ENCODE data around the gene XKR3.
A peak's percentile ranks its signal among the peaks of the same experiment; 100 is the strongest.
"Not testable (repeated sequence)": the region's sequence is repeated elsewhere in the genome, so short reads cannot be mapped to it uniquely, and the experiment has no call there.

Gene XKR3

DNA sequence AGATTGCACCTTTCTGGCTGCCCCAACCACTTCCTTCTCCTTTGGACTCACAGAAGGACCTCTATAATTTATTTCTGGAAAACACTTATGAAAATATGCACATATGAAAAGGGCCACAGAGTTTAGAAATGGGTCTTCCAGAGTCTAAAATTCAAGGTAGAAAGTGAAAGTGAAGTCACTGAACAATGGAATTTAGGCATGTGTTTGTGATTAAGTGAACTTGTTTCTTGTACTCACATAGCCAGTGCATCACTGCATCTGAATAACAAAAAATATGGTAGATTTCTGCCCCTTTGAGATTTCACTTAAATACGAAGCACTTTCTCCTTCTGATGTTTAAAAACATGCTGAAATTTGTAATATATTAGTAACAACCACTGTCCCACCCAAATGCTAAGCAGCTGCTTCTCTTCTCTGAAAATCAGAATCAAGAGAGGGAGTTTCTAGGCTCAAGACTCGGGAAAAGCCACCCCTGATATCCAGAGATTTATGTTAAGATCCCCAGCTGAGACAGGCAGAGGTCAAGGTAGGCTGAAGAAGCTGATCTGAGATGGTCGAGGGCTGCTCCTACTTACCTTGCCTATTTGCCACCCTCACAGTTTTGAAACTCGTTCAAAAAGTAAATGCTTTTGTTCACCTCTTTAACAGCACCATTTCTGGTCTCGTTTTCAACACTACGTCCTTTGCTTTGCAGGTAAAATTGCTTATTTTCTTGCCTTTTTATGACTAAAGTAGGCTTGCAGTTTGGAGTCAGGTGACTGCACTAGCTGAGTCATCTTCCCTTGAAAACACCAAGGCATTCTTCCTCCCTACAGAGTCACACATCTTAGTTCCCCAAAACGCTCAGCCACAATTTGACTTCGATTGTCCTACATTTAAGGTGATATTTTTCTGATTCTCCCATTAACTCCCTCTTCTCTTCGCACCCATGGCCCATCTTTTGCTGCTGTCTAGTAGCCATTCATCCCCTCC lies at the start of gene XKR3:
Gene XKR3, minus strand, starts transcription at position 696 of the 972 bp plus-strand sequence. CDS start 17,338 bp downstream, outside the sequence.
- Mint-ChIP-seq H3K27ac (no peak within 1 kb of the TSS), H3K4me1 (peaks cover 19% of the 10 kb centered on the region)
- no peak for DNase-seq (ENCODE audit: low spot score in 2 of 2)

DNA sequence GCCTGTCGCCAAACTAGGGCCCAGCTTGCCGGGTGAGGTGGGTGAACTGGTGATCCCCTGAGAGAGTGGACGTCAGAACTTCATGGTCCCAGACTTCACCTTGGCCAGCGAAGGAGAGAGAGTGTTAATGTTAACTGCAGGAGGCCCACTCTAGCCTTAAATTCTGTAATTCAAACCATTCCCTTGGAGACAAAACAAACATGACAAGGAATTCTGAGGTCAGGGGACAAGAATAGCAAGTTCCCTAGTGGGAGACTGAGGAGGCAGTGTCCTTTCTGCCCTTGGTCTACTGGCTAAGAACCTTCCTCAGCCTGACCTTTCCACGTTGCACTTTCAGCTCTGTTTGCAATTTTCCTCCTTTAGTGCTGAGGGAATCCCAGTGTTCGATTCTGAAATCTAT lies 44.4 kb upstream of the XKR3 start:
- not testable (repeated sequence) for H3K27ac Mint-ChIP-seq, H3K4me3 Mint-ChIP-seq

More for the DNA sequence above, at the start of gene XKR3:
- Mint-ChIP-seq H3K9me3 (no peaks in the 10 kb centered on the region), H3K4me3 (peak within 1 kb of the TSS; percentile 3), H3K36me3 (no peaks in the 10 kb centered on the region)
- peak; percentile 49 for ATAC-seq

DNA sequence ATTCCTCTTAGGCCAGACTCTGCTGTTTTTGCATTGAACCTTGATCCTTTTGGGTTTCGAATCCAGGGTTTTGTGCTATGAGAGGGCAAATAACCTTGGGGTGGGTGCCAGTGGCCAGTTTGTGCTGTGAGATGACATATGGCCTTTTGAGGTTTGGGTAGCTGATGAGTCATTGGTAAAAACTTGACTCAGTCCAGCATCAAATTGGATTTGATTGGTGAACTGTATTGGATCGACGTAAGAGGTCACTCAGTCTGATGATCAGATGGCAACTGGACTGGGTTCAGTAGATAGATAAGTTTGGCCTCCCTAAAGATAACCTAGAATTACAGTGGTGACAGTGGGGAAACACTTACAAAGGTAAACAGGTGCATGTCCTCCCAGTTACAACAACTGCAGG lies 41.0 kb upstream of the XKR3 start:
- H3K9me3 Mint-ChIP-seq = no peaks in the 10 kb centered on the region
- DNase-seq (ENCODE audit: low spot score in 2 of 2) (no peak), ATAC-seq (no peak)
- no peak overlapping the region for H3K4me3 Mint-ChIP-seq
- H3K4me1 Mint-ChIP-seq = no peaks in the 10 kb centered on the region
- H3K27ac Mint-ChIP-seq = no peak overlapping the region
- no peaks in the 10 kb centered on the region for H3K36me3 Mint-ChIP-seq

More for the DNA sequence above, 44.4 kb upstream of the XKR3 start:
- DNase-seq (ENCODE audit: low spot score in 2 of 2); H3K9me3 Mint-ChIP-seq; H3K4me1 Mint-ChIP-seq; H3K36me3 Mint-ChIP-seq; ATAC-seq: not testable (repeated sequence)

DNA sequence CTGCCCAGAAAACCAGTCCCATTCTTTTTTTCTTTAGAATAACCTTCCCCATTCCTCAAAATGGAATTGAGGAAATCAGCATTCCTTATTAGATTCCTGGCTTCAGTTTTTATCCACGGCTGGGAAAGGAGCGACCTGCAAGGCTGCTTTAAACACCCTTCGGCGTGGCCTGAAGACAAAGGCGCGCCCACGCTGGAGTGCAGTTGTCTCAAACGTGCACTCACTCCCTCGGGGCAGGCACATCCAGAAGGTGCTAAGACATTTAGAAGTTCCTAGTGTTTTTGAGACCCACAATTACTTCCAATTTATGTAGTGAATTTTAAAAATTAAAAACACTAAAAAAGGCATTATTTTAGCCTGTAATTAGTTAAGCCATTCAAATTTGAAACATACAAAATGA lies 31.6 kb upstream of the XKR3 start:
- not testable (repeated sequence) for H3K4me1 Mint-ChIP-seq; H3K27ac Mint-ChIP-seq; DNase-seq (ENCODE audit: low spot score in 2 of 2); H3K36me3 Mint-ChIP-seq; ATAC-seq; H3K4me3 Mint-ChIP-seq; H3K9me3 Mint-ChIP-seq

DNA sequence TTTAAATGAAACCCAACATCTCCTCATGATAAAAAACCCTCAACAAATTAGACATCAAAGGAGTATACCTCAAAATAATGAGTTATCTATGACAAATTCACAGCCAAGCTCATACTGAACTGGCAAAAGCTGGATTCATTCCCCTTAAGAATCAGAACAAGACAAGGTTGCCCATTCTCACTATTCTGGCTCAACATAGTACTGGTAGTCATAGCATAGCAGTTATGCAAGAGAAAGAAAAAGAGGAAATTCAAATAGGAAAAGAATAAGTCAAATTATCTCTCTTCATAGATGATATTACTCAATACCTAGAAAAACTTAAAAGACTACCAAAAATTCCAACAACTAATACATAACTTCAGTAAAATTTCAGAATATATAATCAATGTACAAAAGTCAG lies 29.4 kb upstream of the XKR3 start:
- H3K36me3 Mint-ChIP-seq = no peaks in the 10 kb centered on the region
- no peak overlapping the region for H3K27ac Mint-ChIP-seq

DNA sequence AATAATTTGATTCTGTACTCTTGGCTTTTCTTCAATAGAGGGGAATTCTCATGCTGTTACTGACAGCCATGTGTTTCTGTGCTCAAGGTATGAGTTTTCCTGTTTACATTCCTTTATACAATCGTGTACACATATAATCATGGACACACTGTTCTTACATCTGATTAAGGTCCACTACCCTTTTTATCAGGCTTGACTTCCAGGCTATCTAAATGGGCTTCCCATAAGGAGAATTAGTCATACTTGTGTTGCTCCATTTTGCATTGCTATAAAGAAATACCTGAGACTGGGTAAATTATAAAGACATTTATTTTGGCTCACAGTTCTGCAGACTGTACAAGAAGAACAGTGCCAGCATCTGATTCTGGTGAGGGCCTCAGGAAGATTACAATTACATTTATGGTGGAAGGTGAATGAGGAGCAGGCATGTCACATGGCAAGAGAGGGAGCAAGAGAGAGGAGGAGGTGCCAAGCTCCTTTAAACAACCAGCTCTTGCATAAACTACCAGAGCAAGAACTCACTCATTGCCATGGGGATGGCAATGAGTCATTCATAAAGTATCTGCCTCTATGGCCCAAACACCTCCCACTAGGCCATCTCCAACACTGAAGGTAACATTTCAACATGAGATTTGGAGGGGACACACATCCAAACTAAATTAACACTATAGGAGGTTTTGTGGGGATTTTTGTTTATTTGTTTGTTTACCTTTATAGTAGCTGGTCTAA lies 26.2 kb upstream of the XKR3 start:
- DNase-seq (ENCODE audit: low spot score in 2 of 2); H3K36me3 Mint-ChIP-seq; H3K4me3 Mint-ChIP-seq; ATAC-seq; H3K4me1 Mint-ChIP-seq; H3K27ac Mint-ChIP-seq; H3K9me3 Mint-ChIP-seq: not testable (repeated sequence)

More for the DNA sequence above, 29.4 kb upstream of the XKR3 start:
- no peaks in the 10 kb centered on the region for H3K4me1 Mint-ChIP-seq
- H3K4me3 Mint-ChIP-seq = no peak overlapping the region
- ATAC-seq = no peak
- H3K9me3 Mint-ChIP-seq = no peaks in the 10 kb centered on the region
- no peak for DNase-seq (ENCODE audit: low spot score in 2 of 2)

DNA sequence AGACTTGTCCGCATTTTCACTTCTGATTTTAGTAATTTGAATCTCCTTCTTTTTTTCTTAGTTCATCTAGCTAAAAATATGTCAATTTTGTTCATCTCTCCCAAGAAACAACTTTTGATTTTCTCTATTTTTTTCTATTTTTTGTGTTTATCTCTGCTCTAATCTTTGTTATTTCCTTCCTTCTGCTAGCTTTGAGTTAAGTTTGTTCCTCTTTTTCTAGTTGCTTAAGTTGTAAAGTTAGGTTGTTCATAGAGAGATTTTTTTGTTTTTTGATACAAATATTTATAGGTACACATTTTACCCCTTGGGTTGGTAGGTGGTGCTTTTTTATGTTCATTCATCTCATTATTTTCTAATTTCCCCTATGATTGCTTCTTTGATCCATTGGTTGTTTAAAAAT lies 22.1 kb upstream of the XKR3 start:
- no peak overlapping the region for H3K4me3 Mint-ChIP-seq
- H3K4me1 Mint-ChIP-seq = no peaks in the 10 kb centered on the region
- ATAC-seq (no peak), DNase-seq (ENCODE audit: low spot score in 2 of 2) (no peak)
- H3K36me3 Mint-ChIP-seq = no peaks in the 10 kb centered on the region
- no peak overlapping the region for H3K27ac Mint-ChIP-seq
- no peaks in the 10 kb centered on the region for H3K9me3 Mint-ChIP-seq

DNA sequence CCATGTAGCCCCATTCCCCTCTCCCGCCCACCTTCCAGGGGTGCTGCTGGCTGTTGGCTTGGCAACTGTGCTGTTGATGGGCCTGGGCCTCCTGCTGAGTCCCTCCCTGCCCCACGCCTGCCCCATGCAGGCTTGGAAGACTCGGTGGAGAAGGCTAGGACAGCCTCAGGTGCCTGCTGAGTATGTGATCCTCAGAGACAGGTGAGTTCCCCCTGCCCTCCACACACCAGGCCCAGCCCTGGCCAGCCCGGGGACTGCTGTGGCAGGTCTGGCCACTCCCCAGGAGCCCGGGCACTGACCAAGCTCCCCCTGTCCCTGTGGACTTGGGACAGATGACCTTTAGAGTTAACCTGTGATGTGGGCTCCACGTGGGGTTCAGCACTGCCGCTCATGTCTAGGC lies 20.7 kb upstream of the XKR3 start:
- no peak overlapping the region for H3K27ac Mint-ChIP-seq
- ATAC-seq = no peak
- no peaks in the 10 kb centered on the region for H3K4me1 Mint-ChIP-seq
- H3K36me3 Mint-ChIP-seq = no peaks in the 10 kb centered on the region
- H3K9me3 Mint-ChIP-seq = no peaks in the 10 kb centered on the region
- no peak overlapping the region for H3K4me3 Mint-ChIP-seq
- no peak for DNase-seq (ENCODE audit: low spot score in 2 of 2)

DNA sequence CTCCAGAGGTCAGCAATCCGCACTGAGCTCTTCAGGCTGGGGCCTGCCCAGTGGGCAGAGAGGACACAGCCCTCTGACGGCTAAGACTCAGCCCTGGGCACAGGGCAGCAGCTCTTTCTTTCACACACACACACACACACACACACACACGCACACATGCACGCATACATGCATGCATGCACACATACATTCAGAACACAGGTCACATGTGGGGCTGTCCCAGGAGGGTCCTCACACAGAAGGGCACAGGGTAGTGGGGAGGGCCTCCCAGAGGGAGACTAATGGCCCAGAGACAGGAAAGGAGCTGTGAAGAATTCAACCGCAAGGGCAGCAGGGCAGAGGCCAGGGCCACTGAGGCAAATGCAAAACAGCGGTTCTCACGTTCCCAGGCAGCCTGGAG lies 20.3 kb upstream of the XKR3 start:
- Mint-ChIP-seq H3K27ac (no peak overlapping the region), H3K4me3 (no peak overlapping the region), H3K36me3 (no peaks in the 10 kb centered on the region), H3K4me1 (no peaks in the 10 kb centered on the region), H3K9me3 (no peaks in the 10 kb centered on the region)
- DNase-seq (ENCODE audit: low spot score in 2 of 2) (no peak), ATAC-seq (peak; percentile 26)

DNA sequence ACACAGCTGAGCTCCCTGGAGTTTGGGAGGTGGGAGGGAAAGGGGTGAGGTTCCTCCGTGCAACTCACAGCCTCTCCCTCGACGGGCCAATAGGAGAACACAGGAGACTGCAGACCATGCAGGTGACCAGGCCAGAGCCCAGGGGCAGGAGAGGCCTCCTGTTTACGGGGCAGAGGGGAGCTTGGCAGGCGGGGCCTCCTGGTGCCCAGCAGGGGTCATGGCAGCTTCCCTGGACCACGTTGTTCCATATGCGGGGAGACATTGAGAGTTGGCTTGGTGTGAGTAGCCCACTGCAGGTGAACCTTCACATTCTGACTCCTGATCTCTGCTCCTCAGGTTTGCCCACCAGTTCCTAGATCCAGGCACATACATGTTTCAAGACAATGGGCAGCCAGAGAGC lies 19.3 kb upstream of the XKR3 start:
- H3K4me3 Mint-ChIP-seq = no peak overlapping the region
- H3K4me1 Mint-ChIP-seq = no peaks in the 10 kb centered on the region
- H3K27ac Mint-ChIP-seq = no peak overlapping the region
- DNase-seq (ENCODE audit: low spot score in 2 of 2) (no peak), ATAC-seq (peak; percentile 11)
- H3K9me3 Mint-ChIP-seq = no peaks in the 10 kb centered on the region
- H3K36me3 Mint-ChIP-seq = no peaks in the 10 kb centered on the region

DNA sequence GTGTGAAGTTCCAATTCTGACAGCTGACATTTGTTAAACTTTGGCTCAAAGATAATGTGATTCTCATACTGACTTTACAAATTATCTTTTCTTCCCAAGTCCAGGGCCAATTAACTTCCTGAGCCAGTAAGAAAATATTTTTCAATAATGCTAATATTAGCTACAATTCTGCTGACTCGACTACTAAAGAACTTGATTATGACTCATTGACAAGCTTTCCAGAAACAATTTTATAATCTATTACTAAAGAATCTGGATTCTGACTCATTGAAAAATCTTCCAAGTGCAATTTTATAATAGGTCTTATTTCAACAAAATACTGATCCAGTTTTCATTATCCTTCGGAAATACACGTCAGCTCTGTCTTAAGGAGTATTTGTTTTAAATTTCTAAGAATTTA lies 12.9 kb upstream of the XKR3 start:
- ATAC-seq (no peak), DNase-seq (ENCODE audit: low spot score in 2 of 2) (no peak)
- Mint-ChIP-seq H3K9me3 (no peaks in the 10 kb centered on the region), H3K4me1 (no peaks in the 10 kb centered on the region), H3K4me3 (no peak overlapping the region), H3K27ac (no peak overlapping the region), H3K36me3 (no peaks in the 10 kb centered on the region)

DNA sequence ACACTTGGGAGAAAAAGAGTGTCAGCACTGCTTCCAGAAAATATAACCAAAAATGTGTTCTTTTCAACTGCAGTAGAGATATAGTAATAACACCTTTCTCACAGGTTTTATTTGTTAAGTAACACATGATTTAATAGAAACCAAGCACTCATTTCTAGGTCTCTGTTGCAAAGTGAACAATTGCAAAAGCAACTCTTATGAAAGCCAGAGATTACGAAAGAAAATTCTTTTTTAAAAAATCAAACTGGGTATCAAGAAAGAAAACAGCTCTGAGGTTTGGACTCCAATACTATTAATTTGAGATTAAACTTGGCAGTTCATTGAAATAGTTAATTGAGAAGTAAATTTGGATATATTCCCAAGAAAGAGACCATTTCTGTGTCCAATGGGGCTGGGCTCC lies 9.8 kb upstream of the XKR3 start:
- Mint-ChIP-seq H3K36me3 (no peaks in the 10 kb centered on the region), H3K4me1 (no peaks in the 10 kb centered on the region), H3K4me3 (no peak overlapping the region), H3K9me3 (no peaks in the 10 kb centered on the region), H3K27ac (no peak overlapping the region)
- DNase-seq (ENCODE audit: low spot score in 2 of 2) (no peak), ATAC-seq (no peak)

DNA sequence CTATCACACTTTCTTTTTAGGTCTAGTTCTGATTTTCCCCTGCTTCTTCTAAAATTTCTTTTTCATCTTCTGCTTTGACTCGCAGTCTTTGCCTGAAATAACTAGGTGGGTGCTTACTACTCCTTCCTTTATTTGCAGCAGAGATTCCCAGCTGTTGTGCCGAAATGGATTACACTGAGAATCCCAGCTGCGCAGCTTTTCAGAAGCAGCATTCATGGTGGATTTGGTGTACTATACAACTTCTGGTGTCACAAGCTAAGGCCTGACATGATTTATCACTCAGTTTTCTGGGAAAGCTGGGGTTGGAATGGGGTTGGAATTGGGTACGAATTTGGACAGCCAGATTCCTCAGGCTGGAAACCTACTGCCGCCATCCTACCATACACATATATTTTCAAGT lies 6.0 kb upstream of the XKR3 start:
- Mint-ChIP-seq H3K36me3 (no peaks in the 10 kb centered on the region), H3K4me1 (no peaks in the 10 kb centered on the region), H3K9me3 (no peaks in the 10 kb centered on the region), H3K27ac (no peak overlapping the region), H3K4me3 (no peak overlapping the region)
- ATAC-seq (no peak), DNase-seq (ENCODE audit: low spot score in 2 of 2) (no peak)

DNA sequence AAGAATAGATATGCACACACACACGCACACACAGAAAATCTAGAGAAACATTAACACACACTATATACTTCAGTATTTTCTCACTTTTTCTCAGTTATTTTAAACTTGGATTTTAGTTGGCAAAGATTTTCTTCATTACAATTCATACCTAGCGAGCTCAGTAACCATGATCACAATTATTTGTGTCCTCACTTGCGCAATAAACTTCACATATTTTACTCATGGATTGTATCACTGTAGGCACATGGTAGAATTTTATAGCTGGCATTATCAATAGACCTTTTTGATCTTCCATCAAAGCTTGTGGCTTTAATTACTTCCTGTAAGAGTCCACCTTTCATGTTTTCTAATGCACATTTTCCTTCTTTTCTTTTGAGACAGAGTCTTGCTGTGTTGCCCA lies 4.8 kb upstream of the XKR3 start:
- DNase-seq (ENCODE audit: low spot score in 2 of 2) = no peak
- no peak overlapping the region for H3K27ac Mint-ChIP-seq
- peaks cover 8% of the 10 kb centered on the region for H3K4me1 Mint-ChIP-seq
- no peak overlapping the region for H3K4me3 Mint-ChIP-seq
- no peaks in the 10 kb centered on the region for H3K36me3 Mint-ChIP-seq
- no peak for ATAC-seq
- H3K9me3 Mint-ChIP-seq = no peaks in the 10 kb centered on the region

DNA sequence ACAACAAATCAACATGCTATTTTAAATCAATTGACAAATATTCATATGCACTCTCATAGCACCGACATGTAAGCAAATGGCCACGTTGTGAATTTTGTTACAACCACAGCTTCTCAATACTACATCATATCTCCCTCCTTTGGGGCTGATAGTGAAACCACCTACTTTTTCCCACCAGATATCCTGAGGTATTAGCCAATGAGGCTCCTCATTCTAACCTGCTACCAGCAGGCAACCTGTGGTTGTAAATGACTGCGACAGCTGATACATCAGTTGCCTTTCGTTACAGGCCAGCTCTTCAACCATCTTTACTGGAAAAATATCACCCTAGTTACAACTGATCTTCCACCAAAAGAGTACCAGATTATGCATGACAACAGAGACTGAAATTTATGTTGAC lies 3.7 kb upstream of the XKR3 start:
- H3K4me3 Mint-ChIP-seq = no peak overlapping the region
- no peaks in the 10 kb centered on the region for H3K9me3 Mint-ChIP-seq
- peaks cover 19% of the 10 kb centered on the region for H3K4me1 Mint-ChIP-seq
- DNase-seq (ENCODE audit: low spot score in 2 of 2) = no peak
- H3K27ac Mint-ChIP-seq = no peak overlapping the region
- no peak for ATAC-seq
- H3K36me3 Mint-ChIP-seq = no peaks in the 10 kb centered on the region

DNA sequence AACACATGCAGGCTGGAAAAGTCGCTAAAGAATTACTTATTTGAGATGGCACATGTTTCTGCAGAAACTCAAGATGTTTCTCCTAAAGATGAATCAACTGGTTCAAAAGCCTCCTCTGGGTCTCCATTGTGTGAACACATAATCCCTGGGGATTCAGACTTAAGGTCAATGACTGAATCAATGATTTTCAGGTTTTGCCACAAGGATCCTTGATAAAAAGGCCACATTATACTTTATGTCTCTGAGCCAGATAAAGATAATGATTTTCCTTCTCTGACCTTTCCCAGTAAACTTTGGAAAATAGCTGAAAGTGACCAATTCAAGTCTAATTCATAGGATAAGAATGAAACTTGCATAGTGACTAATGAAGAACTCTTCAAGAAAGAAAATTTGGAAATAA lies 2.3 kb upstream of the XKR3 start:
- H3K36me3 Mint-ChIP-seq = no peaks in the 10 kb centered on the region
- H3K4me3 Mint-ChIP-seq = no peak overlapping the region
- H3K27ac Mint-ChIP-seq = no peak overlapping the region

More for the DNA sequence above, 2.3 kb upstream of the XKR3 start:
- ATAC-seq (no peak), DNase-seq (ENCODE audit: low spot score in 2 of 2) (no peak)
- H3K9me3 Mint-ChIP-seq = no peaks in the 10 kb centered on the region
- H3K4me1 Mint-ChIP-seq = peaks cover 19% of the 10 kb centered on the region

Measured in stimulated activated effector memory CD8-positive, alpha-beta T cell treated with anti-CD3 and anti-CD28 coated beads, Interleukin-12 subunit alpha, Interleukin-12 subunit beta, amount 100 ng/mL, for 72 hours (primary cell).